Activated CD4-positive, alpha-beta T cell treated with anti-CD3 and anti-CD28 coated beads, Interleukin-2, amount 50 U/mL, for 16 hours (primary cell): ENCODE data around the gene SEC61A2.
"Not testable (repeated sequence)": the region's sequence is repeated elsewhere in the genome, so short reads cannot be mapped to it uniquely, and the experiment has no call there.

Experiments used
- DNase-seq: peaks from one replicate; pipeline ENCODE4 v3.0.0-alpha.2; 2020

SEC61A2 gene

DNA sequence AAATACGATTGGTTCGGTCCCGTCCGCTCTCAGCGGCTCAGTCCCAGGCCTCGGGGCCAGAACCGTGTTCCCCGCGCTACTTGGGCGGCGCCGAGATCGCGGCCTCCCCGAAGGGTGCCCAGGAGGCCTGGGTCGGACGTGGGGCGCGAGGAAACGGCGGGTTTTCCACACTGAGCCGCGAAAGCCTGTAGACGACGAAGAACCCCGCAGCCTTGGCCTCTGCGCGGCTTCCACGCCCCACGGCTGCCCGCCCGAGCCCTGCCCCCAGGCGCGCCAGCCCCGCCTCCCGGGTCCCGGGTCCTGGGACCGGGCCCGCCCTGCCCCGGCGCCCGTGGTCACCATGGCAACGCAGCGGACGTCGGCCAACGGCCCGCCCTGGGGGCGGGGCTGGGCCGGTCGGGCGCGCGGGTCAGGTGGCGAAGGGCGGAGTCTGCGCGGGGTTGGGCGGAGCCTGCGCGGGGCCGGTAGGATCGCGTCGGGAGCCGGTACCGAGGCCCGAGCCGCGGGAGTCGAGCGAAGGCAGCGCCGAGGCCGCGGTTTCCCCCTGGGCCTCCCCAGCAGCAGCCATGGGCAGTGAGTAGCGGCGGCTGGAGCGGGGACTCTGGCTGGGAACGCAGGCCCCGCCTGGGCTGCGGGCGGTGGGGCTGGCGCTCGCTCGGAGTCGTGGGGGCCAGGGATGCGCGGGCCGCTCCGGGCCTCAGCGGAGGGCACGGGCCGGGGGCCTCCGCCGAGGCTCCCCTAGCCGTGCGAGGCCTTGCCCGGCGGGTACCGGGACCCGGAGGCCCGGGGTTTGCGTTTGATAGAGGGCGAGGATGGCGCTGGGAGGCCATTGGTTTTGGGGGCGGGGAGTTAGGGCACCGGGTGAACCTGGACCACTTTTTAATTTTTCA, at the start of gene SEC61A2:
Gene SEC61A2 (plus strand): TSS at position 456 of the 890 bp plus-strand sequence. CDS start 111 bp downstream, at position 567.
- peak; percentile 97 for DNase-seq

DNA sequence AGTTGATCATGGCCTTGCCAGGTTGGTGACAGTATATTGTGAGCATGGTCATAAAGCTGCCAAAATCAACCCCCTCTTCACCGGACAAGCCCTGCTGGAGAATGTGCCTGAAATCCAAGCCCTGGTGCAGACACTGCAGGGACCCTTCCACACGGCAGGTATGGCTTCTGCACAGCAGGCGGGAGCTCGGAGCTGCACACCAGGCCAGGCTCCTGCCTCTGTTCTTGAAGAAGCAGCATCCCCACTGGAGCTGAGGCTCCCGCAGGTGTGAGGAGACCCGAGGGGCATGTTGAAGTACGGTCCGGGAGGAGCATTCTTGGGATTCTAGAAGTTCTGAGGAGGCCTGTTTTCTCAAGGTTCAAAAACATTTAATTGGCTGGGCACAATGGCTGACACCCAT, 48.0 kb upstream of the SEC61A2 start:
- no peak for DNase-seq

GRCh38 chr10:12081879-12082557, 47.5 kb upstream of the SEC61A2 start:
- no peak for DNase-seq

DNA sequence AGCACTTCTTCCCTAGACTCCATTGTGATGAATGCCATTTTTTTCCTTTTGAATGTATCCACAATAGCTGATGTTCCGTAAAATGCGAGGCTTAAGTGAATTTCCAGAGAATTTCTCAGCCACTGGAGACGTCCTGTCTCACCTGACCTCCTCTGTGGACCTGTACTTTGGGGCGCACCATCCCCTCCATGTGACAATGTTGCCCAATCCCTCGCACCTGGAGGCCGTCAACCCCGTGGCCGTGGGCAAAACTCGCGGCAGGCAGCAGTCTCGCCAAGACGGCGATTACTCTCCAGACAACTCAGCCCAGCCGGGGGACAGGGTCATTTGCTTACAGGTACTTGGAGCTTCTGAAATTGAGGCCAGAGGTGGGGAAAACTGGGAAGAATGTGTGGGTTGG, 40.6 kb upstream of the SEC61A2 start:
- DNase-seq = no peak

- no peak for DNase-seq
Observed at GRCh38 chr10:12091421-12091820, 38.1 kb upstream of the SEC61A2 start.

DNA sequence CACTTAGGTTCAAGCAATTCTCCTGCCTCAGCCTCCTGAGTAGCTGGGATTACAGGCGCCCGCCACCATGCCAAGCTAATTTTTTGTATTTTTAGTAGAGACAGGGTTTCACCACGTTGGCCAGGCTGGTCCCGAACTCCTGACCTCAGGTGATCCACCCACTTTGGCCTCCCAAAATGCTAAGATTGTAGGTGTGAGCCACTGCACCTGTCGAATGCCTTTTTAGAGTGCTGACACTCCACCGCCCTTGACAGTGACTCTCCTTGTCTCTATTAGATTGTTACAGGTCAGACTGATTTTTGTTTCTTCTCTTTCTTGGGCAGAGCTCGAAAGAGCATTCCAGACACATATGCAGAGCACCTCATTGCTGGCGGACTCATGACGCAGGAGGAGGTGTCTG, 32.1 kb upstream of the SEC61A2 start:
- DNase-seq = not testable (repeated sequence)

DNA sequence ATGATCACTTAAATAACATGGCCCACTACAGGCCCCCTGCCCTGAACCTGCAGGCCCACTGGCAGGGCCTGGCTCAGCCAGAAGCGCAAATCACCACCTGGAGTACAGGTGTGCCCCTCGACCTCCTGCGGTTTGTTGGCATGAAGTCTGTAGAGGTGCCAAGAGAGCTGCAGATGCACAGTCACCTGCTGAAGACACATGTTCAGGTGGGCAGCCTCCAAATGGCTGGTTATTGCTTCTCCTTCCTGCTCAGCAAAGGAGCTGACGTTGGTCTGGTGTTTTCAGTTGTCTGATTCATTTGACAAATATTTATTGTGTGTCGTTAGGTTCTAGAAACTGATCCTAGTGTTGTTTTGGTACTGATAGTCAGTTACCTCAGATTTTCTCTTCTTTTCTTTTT, 31.7 kb upstream of the SEC61A2 start:
- DNase-seq = no peak

DNA sequence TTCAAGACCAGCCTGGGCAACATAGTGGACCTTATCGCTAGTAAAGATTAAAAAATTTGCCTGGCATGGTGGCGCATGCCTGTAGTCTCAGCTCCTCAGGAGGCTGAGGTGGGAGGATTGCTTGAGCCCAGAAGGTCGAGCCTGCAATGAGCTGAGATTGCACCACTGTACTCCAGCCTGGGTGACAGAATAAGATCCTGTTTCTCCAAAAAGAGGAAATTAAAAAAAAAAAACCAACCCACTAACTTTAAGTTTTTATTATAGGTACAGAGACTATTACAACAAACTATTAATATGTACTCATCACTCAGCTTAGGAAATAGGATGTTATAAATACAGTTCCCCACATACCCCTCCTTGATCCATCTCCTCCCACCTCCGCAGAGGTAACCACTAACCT, 30.5 kb upstream of the SEC61A2 start:
- DNase-seq = no peak

GRCh38 chr10:12103802-12104201, 25.7 kb upstream of the SEC61A2 start:
- DNase-seq = no peak

DNA sequence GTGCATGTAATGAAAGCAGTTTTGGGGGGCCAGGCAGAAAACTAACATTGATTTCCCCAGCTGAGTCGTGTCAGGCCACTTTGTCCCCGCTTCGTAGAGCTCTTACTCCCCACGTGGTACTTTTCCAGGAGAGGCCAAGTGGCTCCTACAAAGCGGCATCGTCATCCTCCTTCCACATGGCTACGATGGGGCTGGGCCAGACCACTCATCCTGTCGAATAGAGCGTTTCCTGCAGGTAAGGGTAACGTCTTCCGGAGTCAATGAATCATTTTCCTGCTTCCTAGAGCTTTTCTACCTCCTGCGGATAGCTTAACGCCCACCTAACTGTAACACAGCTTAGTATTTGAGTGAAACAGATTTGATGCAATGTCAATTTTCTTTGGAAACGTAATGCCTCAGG, 21.7 kb upstream of the SEC61A2 start:
- no peak for DNase-seq

DNA sequence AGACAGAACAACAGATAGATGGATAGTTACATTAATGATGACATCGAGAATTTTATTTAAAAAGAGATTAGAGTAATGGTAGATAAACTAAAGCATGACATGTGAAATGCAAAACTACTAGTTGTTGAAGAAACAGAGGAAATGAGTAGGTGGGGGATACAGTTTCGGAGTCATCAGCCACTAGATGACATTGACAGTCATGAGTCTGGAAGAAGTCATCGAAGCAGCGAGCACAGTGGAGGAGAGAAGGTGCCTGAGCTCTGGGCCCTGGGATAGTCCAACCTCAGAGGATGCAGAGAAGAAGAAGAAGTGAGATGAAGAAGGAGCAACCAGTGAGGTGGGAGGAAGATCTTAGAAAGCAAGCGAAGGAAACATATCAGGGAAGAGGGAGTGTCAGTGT, 20.2 kb upstream of the SEC61A2 start:
- no peak for DNase-seq

- no peak for DNase-seq
Observed at GRCh38 chr10:12111528-12111927, 17.9 kb upstream of the SEC61A2 start.

- no peak for DNase-seq
Observed at GRCh38 chr10:12113627-12114026, 15.8 kb upstream of the SEC61A2 start.

DNA sequence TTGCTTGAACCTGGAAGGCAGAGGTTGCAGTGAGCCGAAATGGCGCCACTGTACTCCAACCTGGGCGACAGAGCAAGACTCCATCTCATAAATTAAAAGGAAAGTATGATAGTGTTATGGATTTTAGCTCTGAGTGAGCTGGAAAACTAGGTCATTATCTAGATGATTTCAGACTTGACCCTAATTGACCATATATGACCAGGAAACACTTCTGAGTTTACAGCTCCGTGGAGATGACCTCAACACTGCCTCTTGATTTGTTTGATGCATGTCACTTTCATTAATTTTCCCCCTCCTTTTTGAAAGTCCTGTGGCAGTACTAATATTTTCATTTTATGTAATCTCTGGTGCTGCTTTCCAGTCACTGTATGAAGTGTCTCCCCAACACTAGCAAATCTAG, 7.8 kb upstream of the SEC61A2 start:
- DNase-seq = peak; percentile 51

DNA sequence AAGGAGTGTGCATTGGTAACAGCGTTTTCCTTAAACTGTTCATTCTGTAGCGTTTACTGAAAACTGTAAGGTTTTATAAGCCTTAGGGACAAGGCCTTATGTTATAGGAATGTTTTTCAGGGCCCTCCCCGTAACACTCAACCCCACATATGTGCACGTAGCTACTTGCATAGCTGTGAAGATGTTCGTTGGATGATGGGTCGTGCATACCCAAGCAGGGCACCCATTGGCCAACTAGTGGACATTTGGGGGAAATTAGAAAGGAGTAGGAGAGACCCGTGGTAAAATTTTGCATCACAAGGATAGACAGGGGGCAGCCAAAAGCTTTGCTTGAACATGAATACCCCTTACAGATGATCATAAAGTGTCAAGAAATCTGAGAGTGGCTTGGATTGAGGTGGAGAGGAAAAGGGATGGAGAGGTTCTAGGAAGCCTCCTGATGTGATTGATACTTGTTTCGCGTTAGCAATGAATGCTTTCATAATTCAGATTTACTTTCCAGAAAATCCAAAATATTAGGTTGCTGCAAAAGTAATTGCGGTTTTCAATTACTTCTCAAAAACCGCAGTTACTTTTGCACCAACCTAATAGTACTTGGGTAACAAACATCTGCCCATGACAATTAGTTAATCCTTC, 878 bp downstream of the SEC61A2 start:
- peak; percentile 72 for DNase-seq

GRCh38 chr10:12135631-12136030, 6.2 kb downstream of the SEC61A2 start:
- no peak for DNase-seq

DNA sequence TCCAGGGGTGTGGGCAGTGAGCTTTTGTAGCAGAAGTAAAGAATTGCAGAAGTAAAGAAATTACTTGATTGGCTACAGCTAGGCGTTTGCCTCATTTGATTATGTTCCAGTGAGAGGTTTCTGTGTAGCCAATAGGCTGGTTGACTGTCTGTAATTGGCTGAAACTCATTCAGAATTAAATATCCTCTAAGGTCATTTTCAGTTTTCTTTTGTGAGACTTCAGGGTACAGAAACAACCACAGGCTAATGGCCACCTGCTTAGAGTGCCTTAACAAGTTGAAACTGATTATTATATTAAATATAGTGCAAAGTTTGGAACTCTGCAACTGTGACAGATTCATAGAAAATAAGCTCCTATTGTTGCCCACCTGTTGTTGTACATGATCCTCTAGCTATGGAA, 10.6 kb downstream of the SEC61A2 start:
- no peak for DNase-seq

DNA sequence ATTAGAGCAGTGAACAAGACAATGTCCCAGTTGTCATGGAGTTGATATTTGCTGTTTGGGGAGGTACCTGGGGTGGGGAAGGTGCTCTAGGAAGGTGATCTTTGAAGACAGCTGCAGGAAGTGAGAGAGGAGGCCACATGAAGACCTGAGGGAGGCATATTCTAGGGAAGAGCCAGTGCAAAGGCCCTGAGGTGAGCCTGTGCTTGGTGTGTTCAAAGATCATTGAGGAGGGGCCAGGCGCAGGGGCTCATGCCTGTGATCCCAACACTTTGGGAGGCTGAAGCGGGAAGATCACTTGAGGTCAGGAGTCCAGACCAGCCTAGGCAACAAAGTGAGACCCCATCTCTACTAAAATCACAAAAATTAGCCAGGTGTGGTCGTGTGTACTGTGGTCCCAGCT, 15.1 kb downstream of the SEC61A2 start:
- DNase-seq = no peak

DNA sequence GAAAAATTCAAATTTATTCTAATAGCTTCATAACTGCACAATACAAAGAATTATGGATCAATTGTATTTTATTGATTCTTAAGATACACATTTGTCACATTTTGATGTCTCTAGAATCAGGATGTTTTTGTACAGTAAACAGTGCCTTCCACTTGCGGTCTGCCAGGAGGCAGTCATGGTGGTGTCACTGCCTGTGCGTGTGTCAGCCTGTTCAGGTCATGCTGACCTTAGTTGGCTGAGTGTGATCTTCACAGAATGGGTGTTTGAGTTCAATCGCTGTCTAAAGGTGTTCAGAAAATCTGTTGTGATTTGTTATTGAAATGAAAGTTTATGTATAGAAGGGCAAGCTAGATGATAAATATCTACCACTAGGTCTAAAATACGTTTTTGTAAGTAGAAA, 20.7 kb downstream of the SEC61A2 start:
- no peak for DNase-seq

GRCh38 chr10:12154516-12154915, 25.0 kb downstream of the SEC61A2 start:
- DNase-seq = no peak

GRCh38 chr10:12156367-12157123, 27.1 kb downstream of the SEC61A2 start:
- no peak for DNase-seq

DNA sequence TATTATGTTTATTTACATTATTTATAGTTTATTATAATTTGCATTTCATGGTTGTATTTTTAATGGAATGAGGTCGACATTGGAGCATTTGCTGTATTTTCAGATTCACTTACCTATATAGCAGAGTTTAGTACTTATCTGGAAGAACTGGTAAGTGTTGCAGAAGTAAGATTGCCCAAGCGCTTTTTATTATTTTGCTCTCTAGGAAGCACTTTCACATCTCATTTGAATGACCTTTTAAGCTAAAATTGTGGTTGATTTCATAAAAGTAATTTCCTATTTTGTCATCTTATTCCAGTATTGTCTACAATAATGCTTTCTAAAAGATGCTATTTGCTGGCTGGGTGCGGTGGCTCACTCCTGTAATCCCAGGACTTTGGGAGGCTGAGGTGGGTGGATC, 28.6 kb downstream of the SEC61A2 start:
- DNase-seq = no peak

- no peak for DNase-seq
Observed at GRCh38 chr10:12160664-12161063, 31.2 kb downstream of the SEC61A2 start.
